Epithelial cell of esophagus (primary cell): Measurements from ENCODE around the gene FAAH.
"Not testable (repeated sequence)": the region's sequence is repeated elsewhere in the genome, so short reads cannot be mapped to it uniquely, and the experiment has no call there.

ENCODE experiments used
- DNase-seq: peaks from one replicate; pipeline ENCODE4 v3.0.0; 2010; ENCODE audit warnings: low read depth
- H3K4me3 ChIP-seq: 2 replicates; pipeline ENCODE4 v1.5.1; 2011; ENCODE audit warnings: mild to moderate bottlenecking, low read length, control low read depth
- TF ChIP-seq, protein P1 (sequence below): IDR thresholded peaks from 2 replicates; pipeline ENCODE4 v1.5.1; 2011; ENCODE audit warnings: low read depth, mild to moderate bottlenecking, low read length, control low read depth, inconsistent platforms; ENCODE audit not compliant: insufficient read depth; ENCODE audit errors: missing control alignments

The FAAH gene

DNA sequence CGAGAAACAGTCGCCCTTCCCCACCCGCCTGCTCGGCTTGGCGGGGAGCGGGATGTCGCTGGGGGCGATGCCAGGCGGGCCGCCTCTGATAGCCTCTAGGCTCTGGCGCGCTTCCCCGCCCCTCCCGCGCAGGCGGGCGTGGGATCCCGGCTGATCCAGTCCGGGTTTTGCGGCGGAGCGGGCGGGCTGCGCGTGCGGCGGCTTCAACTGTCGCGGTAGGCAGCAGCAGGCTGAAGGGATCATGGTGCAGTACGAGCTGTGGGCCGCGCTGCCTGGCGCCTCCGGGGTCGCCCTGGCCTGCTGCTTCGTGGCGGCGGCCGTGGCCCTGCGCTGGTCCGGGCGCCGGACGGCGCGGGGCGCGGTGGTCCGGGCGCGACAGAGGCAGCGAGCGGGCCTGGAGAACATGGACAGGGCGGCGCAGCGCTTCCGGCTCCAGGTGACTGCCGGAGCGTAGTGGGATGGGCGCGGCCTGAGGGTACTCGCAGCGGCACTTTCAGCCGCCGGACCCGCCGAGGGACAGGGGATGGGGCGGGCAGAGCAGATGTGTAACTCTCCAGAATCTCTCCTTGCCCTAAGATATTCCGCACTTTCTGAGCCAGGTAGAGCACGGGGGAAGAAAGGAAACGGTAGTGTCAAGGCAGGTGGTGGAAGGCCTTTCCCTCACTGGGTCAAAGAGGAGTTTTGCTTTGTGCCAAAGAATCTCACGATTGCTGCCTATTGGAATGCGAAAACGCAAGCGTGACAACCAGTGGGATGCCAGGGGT, at the start of gene FAAH:
Gene FAAH (plus strand): TSS at position 210 of the 764 bp plus-strand sequence. CDS start 32 bp downstream, at position 242.
- H3K4me3 ChIP-seq, result peak within 1 kb of the TSS; percentile 44
- TF ChIP-seq, protein P1, sequence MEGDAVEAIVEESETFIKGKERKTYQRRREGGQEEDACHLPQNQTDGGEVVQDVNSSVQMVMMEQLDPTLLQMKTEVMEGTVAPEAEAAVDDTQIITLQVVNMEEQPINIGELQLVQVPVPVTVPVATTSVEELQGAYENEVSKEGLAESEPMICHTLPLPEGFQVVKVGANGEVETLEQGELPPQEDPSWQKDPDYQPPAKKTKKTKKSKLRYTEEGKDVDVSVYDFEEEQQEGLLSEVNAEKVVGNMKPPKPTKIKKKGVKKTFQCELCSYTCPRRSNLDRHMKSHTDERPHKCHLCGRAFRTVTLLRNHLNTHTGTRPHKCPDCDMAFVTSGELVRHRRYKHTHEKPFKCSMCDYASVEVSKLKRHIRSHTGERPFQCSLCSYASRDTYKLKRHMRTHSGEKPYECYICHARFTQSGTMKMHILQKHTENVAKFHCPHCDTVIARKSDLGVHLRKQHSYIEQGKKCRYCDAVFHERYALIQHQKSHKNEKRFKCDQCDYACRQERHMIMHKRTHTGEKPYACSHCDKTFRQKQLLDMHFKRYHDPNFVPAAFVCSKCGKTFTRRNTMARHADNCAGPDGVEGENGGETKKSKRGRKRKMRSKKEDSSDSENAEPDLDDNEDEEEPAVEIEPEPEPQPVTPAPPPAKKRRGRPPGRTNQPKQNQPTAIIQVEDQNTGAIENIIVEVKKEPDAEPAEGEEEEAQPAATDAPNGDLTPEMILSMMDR, result no peak
- DNase-seq, result peak; percentile 77

DNA sequence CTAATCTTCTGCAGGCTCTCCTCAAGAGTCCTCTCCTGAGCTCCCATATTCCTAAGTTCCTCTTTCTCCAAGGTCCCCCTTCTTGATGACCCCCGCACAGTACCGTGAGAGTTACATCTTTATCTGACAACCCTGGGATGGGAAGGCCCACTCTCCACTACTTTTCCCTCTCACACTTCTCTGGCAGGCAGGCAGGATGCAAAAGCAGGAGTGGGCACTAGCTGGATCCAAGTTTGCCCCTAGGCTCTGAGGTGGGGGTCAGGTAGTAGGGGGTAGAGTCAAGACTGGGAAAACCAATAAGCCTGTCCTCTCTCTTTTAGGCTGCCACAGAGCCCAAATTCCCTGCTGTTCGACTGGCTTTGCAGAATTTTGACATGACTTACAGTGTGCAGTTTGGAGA, 49.6 kb upstream of the FAAH start:
- TF ChIP-seq, protein P1, result no peak
- no peak for DNase-seq
- no peak overlapping the region for H3K4me3 ChIP-seq

DNA sequence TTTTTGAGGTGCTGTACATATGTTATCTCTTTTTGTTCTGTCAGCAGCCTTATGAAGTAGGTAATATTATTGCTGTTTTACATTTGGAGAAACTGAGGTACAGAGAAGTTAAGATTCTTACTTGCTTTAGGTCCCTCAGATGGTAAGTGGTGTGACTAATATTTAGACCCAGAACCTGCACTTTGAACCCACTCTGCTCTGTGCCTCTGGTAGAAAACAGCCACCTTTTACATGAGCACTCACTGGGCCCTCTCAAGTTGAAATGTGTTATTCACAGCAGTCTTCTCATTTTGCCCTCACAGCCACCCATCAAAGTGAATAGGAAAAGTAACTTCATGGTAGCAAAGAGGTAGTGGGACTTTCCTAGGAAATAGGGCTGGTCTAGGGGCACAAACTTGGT, 48.8 kb upstream of the FAAH start:
- TF ChIP-seq, protein P1, result no peak
- DNase-seq, result no peak
- H3K4me3 ChIP-seq, result no peak overlapping the region

DNA sequence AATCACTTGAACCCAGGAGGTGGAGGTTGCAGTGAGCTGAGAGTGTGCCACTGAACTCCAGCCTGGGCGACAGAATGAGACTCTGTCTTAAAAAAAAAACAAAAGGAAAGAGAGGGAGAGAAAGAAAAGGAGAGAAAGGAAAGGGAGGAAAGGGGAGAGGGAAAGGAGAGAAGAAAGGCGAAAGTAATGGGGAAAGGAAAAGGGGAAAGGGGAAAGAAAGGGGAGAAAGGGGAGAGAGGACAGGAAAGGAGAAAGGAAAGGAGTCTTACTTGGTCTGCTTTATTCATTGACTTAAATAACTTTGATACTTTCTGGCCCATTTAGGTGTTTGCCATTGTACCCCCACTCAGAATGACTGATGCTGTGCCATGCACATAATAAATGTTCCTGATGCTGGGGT, 41.8 kb upstream of the FAAH start:
- TF ChIP-seq, protein P1, result no peak
- DNase-seq, result no peak
- H3K4me3 ChIP-seq, result no peak overlapping the region

DNA sequence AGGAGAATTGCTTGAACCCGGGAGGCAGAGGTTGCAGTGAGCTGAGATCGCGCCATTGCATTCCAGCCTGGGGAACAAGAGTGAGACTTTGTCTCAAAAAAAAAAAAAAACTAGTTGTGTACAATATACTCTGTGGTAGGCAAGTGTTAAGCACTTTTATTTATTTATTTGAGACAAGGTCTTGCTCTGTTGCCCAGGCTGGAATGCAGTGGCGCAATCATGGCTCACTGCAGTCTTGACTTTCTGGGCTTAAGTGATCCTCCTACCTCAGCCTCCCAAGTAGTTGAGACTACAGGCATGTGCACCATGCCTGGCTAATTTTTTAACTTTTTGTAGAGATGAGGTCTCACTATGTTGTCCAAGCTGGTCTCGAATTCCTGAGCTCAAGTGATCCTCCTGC, 38.2 kb upstream of the FAAH start:
- H3K4me3 ChIP-seq, DNase-seq: not testable (repeated sequence)

DNA sequence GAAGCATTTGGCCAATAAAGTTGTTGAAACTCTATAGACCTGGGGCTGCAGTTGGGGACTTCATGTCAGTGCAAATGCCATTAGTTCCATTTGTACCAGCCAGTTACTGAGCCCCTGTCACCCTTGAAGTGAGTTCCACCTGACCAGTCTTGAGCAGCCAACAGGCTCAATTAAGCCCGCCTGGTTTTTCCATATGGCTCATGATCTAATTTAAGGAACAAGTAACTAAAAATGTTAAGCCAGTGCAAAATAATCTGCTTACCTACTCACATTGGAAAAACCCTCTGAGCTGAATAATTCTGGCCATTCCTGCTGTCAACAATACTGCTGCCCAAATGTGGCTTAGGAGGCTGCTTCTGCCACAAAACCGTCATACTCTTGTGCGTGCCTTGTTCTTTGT, 32.0 kb upstream of the FAAH start:
- H3K4me3 ChIP-seq, result no peak overlapping the region
- TF ChIP-seq, protein P1, result no peak
- DNase-seq, result no peak

DNA sequence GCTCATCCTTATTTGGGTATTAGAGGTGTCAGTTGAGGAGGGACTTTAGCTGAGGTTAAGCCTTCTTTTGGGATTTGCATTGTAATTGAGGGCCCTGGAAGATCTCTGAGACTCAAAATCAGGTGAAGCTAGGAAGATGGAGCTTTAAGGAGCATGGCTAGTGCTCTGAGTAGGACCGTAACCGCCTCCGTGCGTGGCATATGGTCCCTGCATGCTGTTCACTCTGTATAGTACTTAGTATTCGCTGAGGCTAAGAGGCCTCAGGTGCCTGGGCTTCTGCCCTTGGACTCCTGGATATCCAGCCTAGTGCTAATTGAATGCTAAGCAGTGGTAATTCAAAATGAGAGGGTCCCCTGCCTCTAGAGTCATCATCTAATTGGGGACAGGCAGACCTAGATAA, 31.0 kb upstream of the FAAH start:
- TF ChIP-seq, protein P1, result no peak

More for the DNA sequence above, 31.0 kb upstream of the FAAH start:
- no peak overlapping the region for H3K4me3 ChIP-seq
- no peak for DNase-seq
